GM12874 (cell line): Measurements from ENCODE around the gene C1orf159.

ENCODE experiments used
- TF ChIP-seq, protein P1 (sequence below): IDR thresholded peaks from 2 replicates; pipeline ENCODE4 v1.5.1; 2011; ENCODE audit warnings: low read depth, mild to moderate bottlenecking, control low read depth, low read length, moderate library complexity; ENCODE audit not compliant: insufficient read depth

The C1orf159 gene

DNA sequence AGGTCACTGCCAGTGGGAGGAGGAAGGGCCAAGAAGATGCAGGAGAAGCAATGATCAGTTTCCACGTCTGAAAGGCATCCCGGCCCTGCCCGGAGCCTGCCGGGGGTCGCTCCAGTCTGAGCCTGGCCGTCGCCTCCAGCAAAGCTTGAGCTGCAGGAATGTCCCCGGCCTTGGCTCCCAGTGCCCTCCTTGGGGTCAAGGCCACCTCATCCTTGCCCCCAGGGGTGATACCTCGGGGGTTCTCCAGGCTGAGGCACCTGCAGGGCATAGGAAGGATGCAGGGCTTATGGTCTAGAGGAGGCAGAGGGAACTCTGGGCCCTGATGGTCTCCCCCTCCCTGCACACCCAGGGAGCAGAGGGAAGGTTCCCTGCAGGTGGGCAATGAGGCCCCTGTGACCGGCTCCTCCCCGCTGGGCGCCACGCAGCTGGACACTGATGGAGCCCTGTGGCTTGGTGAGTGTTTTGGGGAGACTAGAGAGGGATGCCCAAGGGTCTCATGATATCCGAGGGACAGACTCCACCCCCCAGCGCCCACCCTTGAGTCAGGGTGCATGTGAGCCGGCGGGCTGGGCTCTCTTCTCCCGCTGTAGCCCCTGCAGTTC is 61.7 kb downstream of the C1orf159 start:
- TF ChIP-seq, protein P1, sequence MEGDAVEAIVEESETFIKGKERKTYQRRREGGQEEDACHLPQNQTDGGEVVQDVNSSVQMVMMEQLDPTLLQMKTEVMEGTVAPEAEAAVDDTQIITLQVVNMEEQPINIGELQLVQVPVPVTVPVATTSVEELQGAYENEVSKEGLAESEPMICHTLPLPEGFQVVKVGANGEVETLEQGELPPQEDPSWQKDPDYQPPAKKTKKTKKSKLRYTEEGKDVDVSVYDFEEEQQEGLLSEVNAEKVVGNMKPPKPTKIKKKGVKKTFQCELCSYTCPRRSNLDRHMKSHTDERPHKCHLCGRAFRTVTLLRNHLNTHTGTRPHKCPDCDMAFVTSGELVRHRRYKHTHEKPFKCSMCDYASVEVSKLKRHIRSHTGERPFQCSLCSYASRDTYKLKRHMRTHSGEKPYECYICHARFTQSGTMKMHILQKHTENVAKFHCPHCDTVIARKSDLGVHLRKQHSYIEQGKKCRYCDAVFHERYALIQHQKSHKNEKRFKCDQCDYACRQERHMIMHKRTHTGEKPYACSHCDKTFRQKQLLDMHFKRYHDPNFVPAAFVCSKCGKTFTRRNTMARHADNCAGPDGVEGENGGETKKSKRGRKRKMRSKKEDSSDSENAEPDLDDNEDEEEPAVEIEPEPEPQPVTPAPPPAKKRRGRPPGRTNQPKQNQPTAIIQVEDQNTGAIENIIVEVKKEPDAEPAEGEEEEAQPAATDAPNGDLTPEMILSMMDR, result no peak

DNA sequence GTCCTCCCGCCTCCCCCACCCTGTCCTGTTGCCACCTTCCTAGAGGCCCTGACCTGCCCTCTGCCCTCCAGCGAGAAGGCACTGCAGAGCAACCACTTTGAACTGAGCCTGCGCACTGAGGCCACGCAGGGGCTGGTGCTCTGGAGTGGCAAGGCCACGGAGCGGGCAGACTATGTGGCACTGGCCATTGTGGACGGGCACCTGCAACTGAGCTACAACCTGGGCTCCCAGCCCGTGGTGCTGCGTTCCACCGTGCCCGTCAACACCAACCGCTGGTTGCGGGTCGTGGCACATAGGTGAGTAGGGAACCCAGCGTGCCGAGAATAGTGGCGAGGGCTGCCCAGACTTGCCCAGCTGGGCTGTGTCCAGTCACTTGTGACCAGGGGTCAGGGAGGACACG is 62.2 kb downstream of the C1orf159 start:
- TF ChIP-seq, protein P1, result no peak

DNA sequence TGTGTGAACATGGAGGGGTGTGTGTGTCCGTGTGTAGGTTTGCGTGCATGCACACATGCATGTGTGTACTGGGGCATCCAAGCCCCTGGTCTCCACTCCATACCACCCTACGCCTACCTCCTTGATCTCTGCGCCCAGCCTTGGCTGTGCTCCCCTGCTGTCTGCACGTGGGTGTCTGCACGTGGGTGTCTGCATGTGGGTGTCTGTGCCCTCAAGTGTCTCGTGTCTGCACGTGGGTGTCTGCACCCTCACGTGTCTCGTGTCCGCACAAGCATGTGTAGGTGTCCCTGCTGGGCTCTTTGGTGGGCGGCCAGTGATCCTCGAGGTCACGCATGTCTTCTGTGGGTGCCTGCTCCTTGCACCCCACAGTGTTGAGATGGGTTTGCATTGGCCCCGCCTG is 62.9 kb downstream of the C1orf159 start:
- TF ChIP-seq, protein P1, result no peak

DNA sequence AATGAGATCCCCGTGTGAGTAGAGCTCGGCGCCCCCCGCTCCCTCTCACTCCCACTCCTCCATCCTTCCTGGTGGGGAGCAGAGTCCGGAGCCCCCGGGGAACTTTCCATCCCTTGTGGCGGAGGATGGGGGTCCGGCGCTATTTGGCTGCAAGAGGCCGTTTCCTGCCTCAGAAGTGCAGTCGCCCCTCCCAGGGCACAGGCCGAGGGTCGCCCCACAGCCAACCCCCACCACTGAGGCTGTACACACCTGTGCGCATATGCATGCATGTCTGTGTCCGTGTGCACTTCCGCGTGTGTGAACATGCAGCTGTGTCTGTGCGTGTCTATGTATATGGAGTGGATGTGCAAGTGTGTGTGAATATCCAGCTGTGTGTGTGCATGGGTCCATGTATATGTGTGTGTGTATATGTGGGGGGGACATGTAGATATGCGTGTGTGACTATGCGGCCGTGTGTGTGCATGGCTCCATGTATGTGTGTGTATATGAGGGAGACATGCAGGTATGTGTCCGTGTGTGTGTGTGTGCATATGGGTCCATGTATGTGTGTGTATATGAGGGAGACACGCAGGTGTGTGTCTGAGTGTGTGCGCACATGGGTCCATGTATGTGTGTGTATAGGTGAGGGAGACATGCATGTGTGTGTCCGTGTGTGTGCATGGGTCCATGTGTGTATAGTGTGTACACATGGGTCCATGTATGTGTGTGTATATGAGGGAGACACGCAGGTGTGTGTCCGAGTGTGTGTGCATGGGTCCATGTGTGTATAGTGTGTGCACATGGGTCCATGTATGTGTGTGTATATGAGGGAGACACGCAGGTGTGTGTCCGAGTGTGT is 63.7 kb downstream of the C1orf159 start:
- TF ChIP-seq, protein P1, result no peak

DNA sequence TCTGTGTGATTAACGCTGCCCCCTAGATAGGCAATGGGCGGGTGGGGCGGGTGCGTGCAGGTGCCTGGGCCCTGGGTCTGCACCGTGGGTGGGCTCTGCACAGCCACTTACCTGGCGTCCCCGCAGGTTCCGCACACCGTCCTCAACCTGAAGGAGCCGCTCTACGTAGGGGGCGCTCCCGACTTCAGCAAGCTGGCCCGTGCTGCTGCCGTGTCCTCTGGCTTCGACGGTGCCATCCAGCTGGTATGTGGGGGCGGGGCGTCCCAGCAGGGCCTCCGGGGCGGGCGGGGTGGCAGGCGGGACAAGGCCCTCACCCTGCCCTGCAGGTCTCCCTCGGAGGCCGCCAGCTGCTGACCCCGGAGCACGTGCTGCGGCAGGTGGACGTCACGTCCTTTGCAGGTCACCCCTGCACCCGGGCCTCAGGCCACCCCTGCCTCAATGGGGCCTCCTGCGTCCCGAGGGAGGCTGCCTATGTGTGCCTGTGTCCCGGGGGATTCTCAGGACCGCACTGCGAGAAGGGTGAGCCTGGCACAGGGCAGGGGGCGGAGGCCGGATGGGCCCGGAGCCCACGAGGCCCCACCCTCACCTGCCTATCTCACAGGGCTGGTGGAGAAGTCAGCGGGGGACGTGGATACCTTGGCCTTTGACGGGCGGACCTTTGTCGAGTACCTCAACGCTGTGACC is 64.6 kb downstream of the C1orf159 start:
- TF ChIP-seq, protein P1, result no peak

DNA sequence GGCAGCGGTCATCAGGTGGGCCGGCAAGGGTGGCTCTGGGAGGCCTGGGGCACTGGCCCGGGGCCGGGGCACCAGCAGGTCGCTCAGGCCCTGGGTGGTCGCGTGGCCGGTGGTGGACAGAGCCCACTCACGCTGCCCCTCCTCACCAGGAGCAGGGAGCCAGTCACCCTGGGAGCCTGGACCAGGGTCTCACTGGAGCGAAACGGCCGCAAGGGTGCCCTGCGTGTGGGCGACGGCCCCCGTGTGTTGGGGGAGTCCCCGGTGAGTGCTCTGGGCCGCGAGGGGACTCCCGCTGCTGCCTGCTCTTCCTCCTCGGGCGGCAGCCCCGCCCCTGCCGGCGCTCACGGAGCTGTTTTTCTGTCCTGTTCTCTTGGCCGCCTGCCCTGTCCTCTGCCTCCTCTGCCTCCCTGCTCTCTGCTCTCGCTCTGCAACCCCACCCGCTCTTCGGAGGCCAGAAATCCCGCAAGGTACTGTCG is 65.3 kb downstream of the C1orf159 start:
- TF ChIP-seq, protein P1, result no peak
